Right lobe of liver (tissue), 6 donors: Measurements from ENCODE around the gene CELSR3. TPM values are rescaled to one million over a fixed set of nuclear protein-coding genes. Genes with fewer than 3 reads are reported as not detected.

Source experiments
- ATAC-seq, 4 donors: fragments of 200-7000 bp; cut with Tn5 transposase; one replicate each; pipeline ENCODE4 v1.9.1; 2020; ENCODE audit warnings: mild to moderate bottlenecking in 4 of 4, moderate library complexity in 4 of 4
- DNase-seq, 3 donors: peaks; one replicate each; pipeline ENCODE4 v3.0.0-alpha.2; 2020
- H3K27ac ChIP-seq, 3 donors: fragments of 200-600 bp; one replicate each; pipeline ENCODE4 v1.8.0; 2022
- H3K27me3 ChIP-seq, 2 donors: fragments of 200-600 bp; one replicate each; pipeline ENCODE4 v1.8.0; 2022
- H3K36me3 ChIP-seq, 4 donors: fragments of 200-600 bp; sonication (generic) in 1 of 4; one replicate each; pipeline versions ENCODE4 v1.5.1 to v1.8.0; 2017 to 2022; ENCODE audit warnings: control low read depth in 1 of 4
- H3K4me1 ChIP-seq, 4 donors: fragments of 200-600 bp; sonication (generic) in 1 of 4; one replicate each; pipeline versions ENCODE4 v1.5.1 to v1.8.0; 2017 to 2022; ENCODE audit warnings: control low read depth in 1 of 4
- H3K4me3 ChIP-seq, 3 donors: fragments of 200-600 bp; one replicate each; pipeline ENCODE4 v1.8.0; 2022
- H3K9me3 ChIP-seq, 4 donors: fragments of 200-600 bp; sonication (generic) in 1 of 4; one replicate each; pipeline versions ENCODE4 v1.5.1 to v1.8.0; 2017 to 2022; ENCODE audit warnings: control low read depth in 1 of 4
- POLR2A ChIP-seq: fragments of 450-650 bp; IDR thresholded peaks from one replicate; pipeline ENCODE4 v1.6.1; 2017; ENCODE audit warnings: antibody characterized with exemption, mild to moderate bottlenecking
- WGBS: methylation state at CpG from one replicate; pipeline ENCODE4 v1.1.6; 2018; ENCODE audit warnings: low coverage, low lambda C conversion rate; ENCODE audit not compliant: insufficient coverage; ENCODE audit errors: missing lambda C conversion rate; 5-methylcytosine and 5-hydroxymethylcytosine counted together
- intact Hi-C, 2 donors: fragments of 100-400 bp; cut with DNase I; formaldehyde crosslinking; loops; one replicate each; pipeline versions ENCODE4 v1.11.2 to v1.14.1; 2022
- long read RNA-seq: library from polyadenylated mRNA; unstranded; transcript quantifications from one replicate; pipeline ENCODE4 v2.0.0, GENCODE V29; 2019
- total RNA-seq, 6 experiments: library from RNA; depleted of rRNA in 2 of 6; stranded (reverse); fragments of >200 nt in 2 of 6; fragmentation: NEBNext Ultra II Directional in 3 of 6; extraction: Animal tissue kit (Norgen Biotek cat#: 25700) in 3 of 6; gene quantifications; one replicate each; pipeline versions ENCODE4 v1.1.0 to v1.2.4, GENCODE V29; 2016 to 2023
- TF ChIP-seq, protein P1 (sequence below), 4 donors: fragments of 200-600 bp in 3 of 4; fragments of 450-650 bp in 1 of 4; IDR thresholded peaks; one replicate each; pipeline versions ENCODE4 v1.5.1 to v1.8.0; 2016 to 2022; ENCODE audit warnings: antibody characterized with exemption in 4 of 4, mild to moderate bottlenecking in 2 of 4
- donor health status: DM: no; HTN: yes; CAD: no.
- donor health status: DM: no; HTN: no; CAD: no.
- donor health status: DM: no; HTN: no; CAD: no.
- donor health status: DM: no; HTN: yes; CAD: no.
- donor health status: DM: no; HTN: yes; CAD: no.

CELSR3 gene, protein sequence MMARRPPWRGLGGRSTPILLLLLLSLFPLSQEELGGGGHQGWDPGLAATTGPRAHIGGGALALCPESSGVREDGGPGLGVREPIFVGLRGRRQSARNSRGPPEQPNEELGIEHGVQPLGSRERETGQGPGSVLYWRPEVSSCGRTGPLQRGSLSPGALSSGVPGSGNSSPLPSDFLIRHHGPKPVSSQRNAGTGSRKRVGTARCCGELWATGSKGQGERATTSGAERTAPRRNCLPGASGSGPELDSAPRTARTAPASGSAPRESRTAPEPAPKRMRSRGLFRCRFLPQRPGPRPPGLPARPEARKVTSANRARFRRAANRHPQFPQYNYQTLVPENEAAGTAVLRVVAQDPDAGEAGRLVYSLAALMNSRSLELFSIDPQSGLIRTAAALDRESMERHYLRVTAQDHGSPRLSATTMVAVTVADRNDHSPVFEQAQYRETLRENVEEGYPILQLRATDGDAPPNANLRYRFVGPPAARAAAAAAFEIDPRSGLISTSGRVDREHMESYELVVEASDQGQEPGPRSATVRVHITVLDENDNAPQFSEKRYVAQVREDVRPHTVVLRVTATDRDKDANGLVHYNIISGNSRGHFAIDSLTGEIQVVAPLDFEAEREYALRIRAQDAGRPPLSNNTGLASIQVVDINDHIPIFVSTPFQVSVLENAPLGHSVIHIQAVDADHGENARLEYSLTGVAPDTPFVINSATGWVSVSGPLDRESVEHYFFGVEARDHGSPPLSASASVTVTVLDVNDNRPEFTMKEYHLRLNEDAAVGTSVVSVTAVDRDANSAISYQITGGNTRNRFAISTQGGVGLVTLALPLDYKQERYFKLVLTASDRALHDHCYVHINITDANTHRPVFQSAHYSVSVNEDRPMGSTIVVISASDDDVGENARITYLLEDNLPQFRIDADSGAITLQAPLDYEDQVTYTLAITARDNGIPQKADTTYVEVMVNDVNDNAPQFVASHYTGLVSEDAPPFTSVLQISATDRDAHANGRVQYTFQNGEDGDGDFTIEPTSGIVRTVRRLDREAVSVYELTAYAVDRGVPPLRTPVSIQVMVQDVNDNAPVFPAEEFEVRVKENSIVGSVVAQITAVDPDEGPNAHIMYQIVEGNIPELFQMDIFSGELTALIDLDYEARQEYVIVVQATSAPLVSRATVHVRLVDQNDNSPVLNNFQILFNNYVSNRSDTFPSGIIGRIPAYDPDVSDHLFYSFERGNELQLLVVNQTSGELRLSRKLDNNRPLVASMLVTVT (N-terminal part only)
- total RNA-seq, result under 1 TPM; 0.15 to 0.68 (median 0.34) TPM
- long read RNA-seq, result 0 reads

DNA sequence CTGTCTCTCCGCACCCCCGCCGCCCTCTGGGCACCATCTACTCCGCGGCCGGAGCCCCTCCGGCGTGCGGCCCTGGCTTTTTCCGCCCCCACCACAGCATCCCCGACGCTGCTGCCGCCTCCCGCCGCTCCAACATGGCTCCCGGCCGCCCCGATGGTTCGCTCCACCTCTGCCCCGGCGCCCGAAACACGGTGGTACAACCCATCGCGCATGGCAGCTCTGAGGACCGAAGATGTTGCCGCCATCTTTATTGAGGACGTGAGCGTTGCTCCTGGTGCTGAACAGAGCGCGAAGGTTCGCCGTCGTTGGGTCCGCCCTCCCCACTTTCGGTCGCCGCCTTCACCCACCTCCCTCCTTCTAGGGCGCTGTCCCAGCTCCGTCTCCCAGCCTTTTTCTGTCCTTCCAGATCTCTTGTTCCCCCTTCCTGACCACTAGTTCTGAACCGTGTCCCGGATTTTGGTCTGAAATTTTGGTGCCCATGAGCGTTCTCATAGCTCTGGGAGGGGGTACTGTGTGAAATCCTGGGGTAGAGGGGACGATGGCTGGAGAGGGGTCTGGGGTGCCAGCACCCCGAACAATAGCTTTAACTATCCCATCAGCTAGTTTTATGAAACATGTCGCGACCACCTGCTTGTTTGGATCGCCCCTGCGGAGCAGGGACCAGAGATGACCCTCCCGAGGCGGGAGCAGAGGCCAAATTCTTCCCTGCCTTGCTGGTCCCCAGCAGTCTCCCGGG lies at the start of gene CELSR3:
Gene CELSR3 (minus strand): TSS at position 134 of the 736 bp plus-strand sequence. CDS start 252 bp downstream, outside the sequence.
- peak within 1 kb of the TSS; percentile 30 to 47 (median 42) for H3K4me3 ChIP-seq
- peaks cover 0 to 10% of the 10 kb centered on the region in 2 donors for H3K27me3 ChIP-seq
- H3K36me3 ChIP-seq, result no peaks in the 10 kb centered on the region
- no peaks in the 10 kb centered on the region for H3K9me3 ChIP-seq
- H3K4me1 ChIP-seq, result peaks cover 0 to 17% (median 4%) of the 10 kb centered on the region in 4 donors
- intact Hi-C loops, result no loop called here
- TF ChIP-seq POLR2A, result no peak
- TF ChIP-seq, protein P1, sequence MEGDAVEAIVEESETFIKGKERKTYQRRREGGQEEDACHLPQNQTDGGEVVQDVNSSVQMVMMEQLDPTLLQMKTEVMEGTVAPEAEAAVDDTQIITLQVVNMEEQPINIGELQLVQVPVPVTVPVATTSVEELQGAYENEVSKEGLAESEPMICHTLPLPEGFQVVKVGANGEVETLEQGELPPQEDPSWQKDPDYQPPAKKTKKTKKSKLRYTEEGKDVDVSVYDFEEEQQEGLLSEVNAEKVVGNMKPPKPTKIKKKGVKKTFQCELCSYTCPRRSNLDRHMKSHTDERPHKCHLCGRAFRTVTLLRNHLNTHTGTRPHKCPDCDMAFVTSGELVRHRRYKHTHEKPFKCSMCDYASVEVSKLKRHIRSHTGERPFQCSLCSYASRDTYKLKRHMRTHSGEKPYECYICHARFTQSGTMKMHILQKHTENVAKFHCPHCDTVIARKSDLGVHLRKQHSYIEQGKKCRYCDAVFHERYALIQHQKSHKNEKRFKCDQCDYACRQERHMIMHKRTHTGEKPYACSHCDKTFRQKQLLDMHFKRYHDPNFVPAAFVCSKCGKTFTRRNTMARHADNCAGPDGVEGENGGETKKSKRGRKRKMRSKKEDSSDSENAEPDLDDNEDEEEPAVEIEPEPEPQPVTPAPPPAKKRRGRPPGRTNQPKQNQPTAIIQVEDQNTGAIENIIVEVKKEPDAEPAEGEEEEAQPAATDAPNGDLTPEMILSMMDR (IDR thresholded peaks at IDR 0.05), result no peak
- H3K27ac ChIP-seq, result no peak within 1 kb of the TSS
- ATAC-seq, result peak in 2 of 4 donors; percentile 8 to 9
- WGBS, result 2% methylated on average over 10 of the region's 52 CpGs
- no peak for DNase-seq

DNA sequence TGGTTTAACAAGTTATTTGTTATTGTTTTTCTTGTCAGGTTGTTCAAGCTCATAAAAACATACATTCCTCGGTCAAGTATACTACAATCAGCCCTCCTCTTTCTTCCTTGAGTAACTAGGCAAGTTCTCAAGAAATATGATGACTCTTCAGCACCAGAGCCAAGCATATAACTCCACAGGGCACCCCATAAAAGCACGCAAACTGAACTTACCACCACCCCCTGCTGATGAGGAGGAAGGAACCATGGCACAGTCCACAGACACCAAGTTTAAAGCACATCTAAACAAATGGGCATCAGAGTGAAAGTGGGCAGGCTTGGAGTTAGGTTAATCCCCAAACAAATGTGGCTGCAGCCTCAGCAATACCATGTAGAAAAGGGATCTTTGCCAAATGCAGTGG lies 49.0 kb upstream of the CELSR3 start:
- Histone ChIP-seq H3K9me3 (no peaks in the 10 kb centered on the region), H3K27ac (no peak overlapping the region), H3K4me1 (peaks cover 0 to 23% (median 3%) of the 10 kb centered on the region in 4 donors), H3K4me3 (no peak overlapping the region), H3K27me3 (no peaks in the 10 kb centered on the region), H3K36me3 (peaks cover 0 to 20% (median 6%) of the 10 kb centered on the region in 4 donors)
- 83% methylated on average over 2 of the region's 2 CpGs for WGBS
- intact Hi-C loops, result no loop called here
- no peak for ATAC-seq
- DNase-seq, result no peak
- no peak for TF ChIP-seq POLR2A
- TF ChIP-seq, protein P1 (IDR thresholded peaks at IDR 0.05), result no peak

DNA sequence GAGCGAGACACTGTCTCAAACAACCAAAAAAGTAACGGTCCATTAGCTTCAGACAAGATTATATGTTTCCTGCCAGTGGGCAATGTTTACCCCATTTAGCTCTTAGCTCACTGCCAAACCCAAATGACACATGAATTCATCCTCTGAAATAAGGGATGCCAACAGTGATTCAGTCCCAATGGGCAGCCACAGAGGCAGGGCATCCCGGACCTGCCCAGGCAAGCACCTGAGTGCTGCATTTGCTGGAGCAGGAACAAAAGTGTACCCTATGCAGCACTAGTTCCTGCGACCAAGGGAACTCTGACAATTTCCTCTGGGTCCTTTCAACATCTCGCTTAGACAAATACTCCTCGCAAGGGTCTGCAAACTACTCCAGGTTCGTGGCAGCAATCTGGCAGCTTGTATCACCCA lies 46.4 kb upstream of the CELSR3 start:
- DNase-seq (no peak), ATAC-seq (no peak)
- TF ChIP-seq POLR2A, result no peak
- TF ChIP-seq, protein P1 (IDR thresholded peaks at IDR 0.05), result no peak
- no peak overlapping the region for H3K4me3 ChIP-seq
- no peak overlapping the region for H3K27ac ChIP-seq
- no peaks in the 10 kb centered on the region for H3K9me3 ChIP-seq
- WGBS, result 61% methylated on average over 3 of the region's 7 CpGs
- intact Hi-C loops, result no loop called here
- H3K27me3 ChIP-seq, result no peaks in the 10 kb centered on the region
- peaks cover 0 to 5% (median 2%) of the 10 kb centered on the region in 4 donors for H3K4me1 ChIP-seq
- H3K36me3 ChIP-seq, result peaks cover 0 to 20% (median 9%) of the 10 kb centered on the region in 4 donors
